ENCODE results near the gene NOXO1.
A peak's percentile ranks its signal among the peaks of the same experiment; 100 is the strongest.

NOXO1 gene

DNA sequence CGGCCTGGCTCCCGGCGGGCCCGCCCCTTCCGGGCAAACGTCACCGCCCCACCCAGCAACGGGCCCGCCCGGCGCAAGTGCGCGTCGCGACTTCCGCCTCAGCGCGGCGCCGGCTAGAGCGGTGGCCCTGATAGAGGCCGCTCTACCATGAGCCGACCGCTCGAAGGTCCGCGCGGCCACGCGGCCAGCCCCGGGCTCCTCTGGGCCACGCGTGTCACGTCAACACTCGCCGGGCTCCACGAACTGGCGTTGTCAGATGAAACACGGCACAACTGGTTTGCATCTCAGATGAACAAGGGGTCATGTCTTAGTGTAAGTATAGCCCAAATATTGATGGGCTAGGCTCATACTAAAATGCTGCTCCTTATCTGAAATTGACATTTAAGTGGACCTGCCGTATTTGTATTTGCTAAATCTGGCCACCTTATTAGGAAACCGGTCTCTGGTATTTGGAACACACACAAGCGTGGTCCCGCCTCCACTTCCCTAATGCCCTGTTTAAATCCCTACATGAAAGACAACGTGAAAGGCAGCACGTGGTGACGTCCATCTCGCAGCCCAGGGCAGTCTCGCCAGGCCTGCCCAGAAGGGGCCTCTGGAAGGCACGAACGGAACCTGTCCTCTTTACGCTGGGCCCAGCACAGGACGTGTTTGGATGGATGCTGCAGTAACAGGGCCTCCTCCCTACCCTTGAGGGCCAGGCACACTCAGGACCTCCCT lies 28.7 kb upstream of the NOXO1 start, which contains the start of gene ZNF598:
Gene ZNF598, minus strand, starts transcription at position 31 of the 720 bp plus-strand sequence.
- DNase-seq: peak; percentile 84

DNA sequence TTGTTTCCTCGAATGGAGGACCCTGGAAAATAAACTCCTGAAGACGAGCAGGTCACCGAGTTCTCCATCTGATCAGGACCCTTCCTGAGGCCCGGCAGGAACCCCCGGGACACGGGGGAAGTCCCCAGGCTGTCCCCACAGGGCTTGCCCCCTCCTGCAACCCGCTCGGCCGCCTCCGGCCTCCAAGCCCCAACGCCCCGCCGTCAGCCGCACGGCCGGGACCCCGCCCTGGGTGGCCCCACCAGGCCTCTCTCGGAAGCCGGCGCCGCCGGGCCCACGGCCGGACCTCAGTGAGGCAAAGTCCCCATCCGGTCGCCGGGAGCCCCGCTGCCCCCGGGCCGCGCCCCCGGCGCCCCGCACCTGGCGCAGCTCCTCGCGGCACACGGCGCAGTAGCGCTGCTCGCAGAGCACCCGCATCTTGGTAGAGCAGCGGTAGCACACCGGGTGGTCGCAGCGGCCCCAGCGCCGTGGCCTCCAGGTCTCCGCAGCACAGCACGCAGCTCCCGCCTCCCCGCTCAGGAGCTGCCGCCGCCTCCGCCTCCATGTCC lies 28.0 kb upstream of the NOXO1 start:
- no peak for DNase-seq

GRCh38 chr16:2008631-2009163 lies 27.4 kb upstream of the NOXO1 start:
- DNase-seq: no peak

- no peak for DNase-seq
These were observed 26.8 kb upstream of the NOXO1 start for GRCh38 chr16:2008009-2008526.

DNA sequence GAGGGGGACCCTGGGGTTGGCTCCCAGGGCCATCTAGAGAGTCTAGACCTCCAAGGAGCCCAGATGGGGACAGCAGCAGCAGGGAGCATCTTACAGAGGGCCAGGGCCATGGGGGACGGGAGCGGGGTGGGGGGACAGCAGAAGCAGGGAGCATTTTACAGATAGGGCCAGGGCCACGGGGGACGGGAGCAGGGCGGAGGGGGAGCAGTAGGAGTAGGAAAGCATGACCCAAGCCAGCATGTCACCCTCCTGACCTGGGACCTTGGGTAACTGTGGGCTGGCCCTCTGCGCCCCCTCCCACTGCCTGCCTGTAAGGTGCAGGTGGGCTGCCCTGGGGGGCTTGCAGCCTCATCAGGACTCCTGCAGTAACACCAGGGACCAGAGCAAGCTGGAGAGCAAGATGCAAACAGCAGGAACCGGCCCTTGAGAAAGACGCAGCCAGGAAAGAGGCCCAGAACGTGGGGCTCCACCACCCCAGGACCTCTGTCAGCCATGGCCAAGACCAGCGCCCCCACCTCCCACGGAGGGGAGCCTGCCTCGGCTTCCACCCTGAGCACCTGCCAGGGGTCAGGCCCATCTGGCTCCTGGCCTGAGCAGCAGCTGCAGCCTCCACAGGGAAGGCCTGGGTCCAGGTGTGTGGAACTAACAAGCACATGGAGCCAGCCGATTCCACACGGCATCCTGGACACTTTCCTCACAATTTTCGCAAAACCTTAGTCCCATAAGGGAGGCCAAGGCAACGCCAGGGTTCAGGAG lies 26.0 kb upstream of the NOXO1 start:
- no peak for DNase-seq

DNA sequence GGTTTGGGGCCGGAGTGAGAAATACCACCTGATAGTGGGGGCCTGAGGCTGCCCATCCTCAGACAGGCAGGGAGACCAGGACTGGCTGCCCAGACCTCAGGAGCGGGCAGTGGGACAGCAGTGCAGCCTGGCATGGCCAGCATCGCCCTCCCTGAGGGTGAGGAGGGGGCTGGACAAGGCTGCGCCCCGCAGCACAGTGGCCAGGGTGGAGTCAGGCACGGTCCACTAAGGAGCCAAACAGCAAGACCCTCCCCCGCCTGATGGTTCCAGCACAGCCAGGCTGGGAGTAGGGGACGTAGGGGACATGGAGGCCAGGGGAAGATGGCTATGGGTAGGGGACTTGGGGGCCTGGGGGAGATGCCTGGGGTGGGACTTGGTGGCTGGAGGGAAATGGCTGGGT lies 25.0 kb upstream of the NOXO1 start:
- no peak for DNase-seq

- no peak for DNase-seq
These were observed 24.4 kb upstream of the NOXO1 start for GRCh38 chr16:2005646-2006045.

- DNase-seq: no peak
These were observed 23.7 kb upstream of the NOXO1 start for GRCh38 chr16:2004795-2005517.

DNA sequence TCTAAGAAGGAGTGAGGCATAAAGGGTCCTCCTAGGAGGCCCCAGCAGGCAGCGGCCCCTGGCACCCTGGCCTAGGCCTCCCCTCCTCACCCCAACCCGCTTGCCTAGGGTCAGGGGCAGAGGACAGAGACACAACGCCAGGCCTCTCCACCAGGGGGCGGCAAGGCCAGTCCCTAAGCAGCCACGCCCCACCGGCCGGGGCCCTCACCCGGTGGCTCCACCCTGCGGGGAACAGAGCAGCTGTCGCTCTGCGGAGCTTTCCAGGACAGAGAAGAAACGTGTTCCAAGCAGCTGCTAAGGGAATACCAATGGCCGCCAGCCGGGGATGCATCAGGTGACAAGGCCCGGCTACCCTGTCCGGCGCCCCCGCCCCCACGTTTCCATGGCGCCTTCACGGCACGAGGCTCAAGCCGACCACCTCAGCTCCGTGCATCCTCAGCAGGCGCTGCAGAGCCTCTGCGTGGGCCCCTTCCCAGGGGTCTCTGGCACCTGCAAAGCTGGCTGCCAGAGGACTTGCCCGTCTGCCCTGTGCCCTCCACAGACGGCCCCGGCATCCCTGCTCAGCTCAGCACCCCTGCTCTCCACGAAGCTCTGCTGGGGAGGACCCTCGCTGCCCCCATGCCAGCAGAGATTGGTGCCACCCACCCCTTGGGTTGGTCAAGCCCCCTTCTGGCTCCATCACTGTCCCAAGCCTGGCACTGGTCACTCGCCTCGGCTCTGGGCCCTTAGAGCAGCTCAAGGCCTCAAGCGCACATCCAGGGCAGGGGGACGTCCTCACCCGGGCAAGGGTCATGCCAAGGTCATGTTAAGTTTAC lies 22.8 kb upstream of the NOXO1 start:
- DNase-seq: peak; percentile 56

- no peak for DNase-seq
These were observed 22.1 kb upstream of the NOXO1 start for GRCh38 chr16:2003231-2003826.

GRCh38 chr16:2002406-2003230 lies 21.3 kb upstream of the NOXO1 start:
- no peak for DNase-seq

DNA sequence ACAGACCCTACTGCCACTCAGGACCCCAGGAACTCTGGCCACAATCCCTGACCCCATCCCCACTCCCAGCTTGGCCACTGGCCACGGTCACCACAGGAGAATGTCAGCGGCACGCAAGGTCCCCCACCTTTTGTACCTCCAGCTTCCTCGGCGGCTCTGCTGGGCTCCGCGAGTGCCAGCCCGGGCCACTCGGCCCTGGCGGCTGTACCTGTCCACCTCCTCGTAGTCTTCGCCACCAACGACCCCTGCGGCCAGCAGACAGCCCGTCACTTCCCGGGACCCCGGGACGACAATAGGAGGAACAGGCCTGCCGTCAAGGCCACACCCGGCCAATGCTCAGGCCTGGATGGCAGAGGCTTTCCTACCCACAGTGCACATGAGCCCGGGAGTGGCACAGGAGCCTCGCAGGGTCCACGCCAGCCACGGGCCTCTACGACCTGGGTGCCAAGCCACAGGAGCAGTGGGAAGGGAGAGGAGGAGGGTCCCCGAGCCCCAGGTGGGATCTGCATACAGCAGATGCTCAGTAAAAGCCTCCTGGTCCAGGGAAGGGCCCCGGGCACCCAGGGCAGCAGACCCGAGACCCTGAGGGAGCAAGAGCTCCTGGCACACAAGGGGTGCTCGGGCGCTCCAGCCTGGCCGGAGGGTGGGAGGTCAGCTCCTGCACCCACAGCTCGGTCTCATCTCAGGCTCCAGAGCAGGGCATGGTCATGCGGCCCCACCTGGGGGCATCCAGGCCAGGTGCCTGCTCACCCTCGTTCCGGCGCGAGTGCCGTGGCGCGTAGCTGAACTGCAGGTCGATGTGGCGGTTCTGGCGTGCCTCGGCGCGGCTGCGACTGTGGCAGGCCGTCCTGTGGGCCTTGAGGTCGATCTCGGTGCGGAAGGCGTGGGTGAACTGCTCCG lies 20.4 kb upstream of the NOXO1 start:
- no peak for DNase-seq

DNA sequence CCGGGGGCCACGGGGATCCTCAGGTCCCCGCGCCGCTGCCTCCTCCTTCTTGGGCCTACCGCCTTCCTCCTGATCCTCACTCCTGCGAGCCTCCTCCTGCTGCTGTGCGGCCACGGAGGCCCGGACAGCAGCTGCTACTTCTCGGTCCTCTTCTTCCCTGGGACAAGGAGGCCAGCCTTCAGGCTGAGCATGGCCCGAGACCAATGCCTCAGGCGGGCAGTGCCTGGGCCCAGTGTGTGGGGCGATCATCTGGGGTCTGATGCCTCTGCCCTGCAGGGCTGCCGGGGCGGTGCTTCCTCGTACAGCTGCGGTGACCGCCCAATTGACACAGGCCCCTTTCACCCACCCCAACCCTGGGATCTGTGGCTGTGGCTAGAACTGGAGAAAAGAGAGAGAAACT lies 19.8 kb upstream of the NOXO1 start:
- no peak for DNase-seq

- no peak for DNase-seq
These were observed 18.7 kb upstream of the NOXO1 start for GRCh38 chr16:1999866-2000514.

DNA sequence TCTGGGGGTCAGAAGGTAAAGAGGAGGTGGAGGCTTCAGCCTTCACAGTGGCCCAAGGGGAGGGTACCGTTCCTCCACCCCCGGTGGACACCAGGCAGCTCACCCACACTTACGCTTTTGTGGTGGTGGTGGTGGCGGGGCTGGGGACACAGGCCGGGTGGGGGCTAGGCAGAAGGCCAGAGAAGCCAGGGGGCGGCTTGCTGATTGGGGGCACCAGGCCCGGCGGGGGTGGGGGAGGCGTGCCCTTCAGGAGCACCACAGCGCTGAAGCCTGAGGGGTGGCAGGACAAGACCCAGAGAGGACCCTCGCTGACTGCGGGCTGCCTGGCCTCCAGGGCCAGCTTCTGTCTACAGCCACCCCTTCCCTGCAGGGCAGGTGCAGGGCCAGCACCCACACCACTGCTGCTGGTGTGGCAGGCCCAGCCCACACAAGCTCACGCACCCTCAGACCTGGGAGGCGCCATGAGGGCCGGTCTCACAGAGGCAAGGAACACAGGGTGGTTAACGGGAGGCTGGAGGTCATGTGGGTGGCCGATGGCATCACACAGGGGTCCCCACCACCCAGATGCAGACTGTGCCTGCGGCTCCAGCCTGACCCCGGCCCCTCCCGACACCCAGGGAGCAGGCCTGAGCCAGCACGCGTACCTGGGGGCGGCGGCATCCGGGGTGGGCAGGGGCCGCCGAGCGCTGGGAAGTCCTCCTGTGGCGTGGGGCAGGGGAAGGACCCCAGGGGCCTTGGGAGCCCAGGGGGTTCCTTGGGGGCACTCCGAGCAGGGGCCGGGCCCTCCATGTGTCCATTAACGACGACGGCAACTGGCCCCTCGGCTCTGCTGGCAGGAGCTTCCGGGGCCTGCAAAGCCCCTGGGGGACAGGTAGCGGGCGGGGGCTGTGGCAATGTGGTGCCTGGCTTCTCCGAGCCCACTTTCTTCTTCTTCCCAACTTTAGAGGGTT lies 17.9 kb upstream of the NOXO1 start:
- no peak for DNase-seq

DNA sequence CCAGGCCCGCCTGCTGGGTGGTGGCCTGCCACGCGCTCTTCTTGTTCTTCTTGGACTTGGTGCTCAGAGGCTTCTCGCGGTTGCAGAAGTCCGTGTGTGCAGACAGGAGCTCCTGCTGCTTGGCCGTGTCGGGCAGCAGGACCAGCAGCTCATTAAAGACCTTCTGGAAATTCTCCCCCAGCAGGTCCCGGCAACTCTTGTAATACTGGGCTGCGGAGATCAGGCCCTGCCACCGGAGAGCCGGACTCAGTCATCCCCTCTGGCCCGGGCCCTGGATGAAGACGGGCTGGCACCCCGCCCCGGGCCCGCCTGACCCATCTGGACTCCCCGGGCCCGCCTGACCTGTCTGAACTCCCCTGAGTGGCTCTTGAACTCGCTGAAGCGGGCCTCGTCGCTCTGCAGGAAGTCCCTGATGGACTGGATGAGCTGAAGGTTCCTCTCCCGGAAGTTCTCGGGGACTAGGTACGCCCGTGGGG lies 17.1 kb upstream of the NOXO1 start:
- DNase-seq: no peak

GRCh38 chr16:1997494-1998359 lies 16.5 kb upstream of the NOXO1 start:
- DNase-seq: no peak
